K562 (cell line): ENCODE measurements around the gene PRSS38. TPM values are rescaled to one million over a fixed set of nuclear protein-coding genes. Genes with fewer than 3 reads are reported as not detected.

Source experiments
- ATAC-seq: fragments of 200-7000 bp; cut with Tn5 transposase; 3 replicates; pipeline ENCODE4 v1.9.1; 2020; ENCODE audit warnings: moderate library complexity
- BruUV-seq: library from RNA; stranded (reverse); fragments of 400-500 nt; replicated peaks from 2 replicates; lab custom pipeline; 2021; lab: Mats Ljungman, UMichigan
- CTCF ChIA-PET: fragments of 300-600 bp; formaldehyde crosslinking; extraction: SDS; loops from one replicate; lab custom pipeline; 2021; ENCODE audit warnings: low intra/inter-chr PET ratio; lab: Yijun Ruan, JAX
- POLR2A ChIA-PET: fragments of 300-600, 350-650 bp; sonication (Branson Sonifier 250); formaldehyde crosslinking; extraction: SDS; loops from one replicate; lab custom pipeline; 2021; ENCODE audit warnings: antibody characterized with exemption, inconsistent platforms; lab: Yijun Ruan, JAX
- DNase-seq, 4 experiments: peaks; one replicate each; pipeline versions ENCODE4 v3.0.0 to v3.0.0-alpha.2; 2011 to 2018; ENCODE audit warnings: low spot score in 3 of 4, mixed read lengths in 3 of 4; ENCODE audit errors: extremely low read depth in 1 of 4
- FAIRE-seq: peaks from 2 replicates; lab custom pipeline; 2011; peaks lifted over from hg19 to GRCh38; lab: Jason Lieb, UNC
- H2AFZ ChIP-seq: 2 replicates; pipeline ENCODE4 v1.6.0; 2011; ENCODE audit warnings: low read depth, low read length, control low read depth, inconsistent platforms
- H3K27ac ChIP-seq: fragments of 200-600 bp; 3 replicates; pipeline ENCODE4 v1.8.0; 2011; ENCODE audit warnings: low read depth, mild to moderate bottlenecking, control low read depth, inconsistent platforms, low read length, moderate library complexity, mixed read lengths; ENCODE audit errors: extremely low read depth
- H3K27me3 ChIP-seq, 2 experiments: fragments of 300-600 bp in 1 of 2; 2 replicates in 1 of 2; 3 replicates in 1 of 2; pipeline versions ENCODE4 v1.6.0 to v1.8.0; 2011; ENCODE audit warnings: inconsistent platforms in 2 of 2, low read length in 2 of 2, mild to moderate bottlenecking in 1 of 2, mixed read lengths in 1 of 2, moderate library complexity in 1 of 2; ENCODE audit not compliant: control insufficient read depth in 2 of 2, insufficient read depth in 2 of 2
- H3K36me3 ChIP-seq: fragments of 300-600 bp; 3 replicates; pipeline ENCODE4 v1.8.0; 2011; ENCODE audit warnings: mild to moderate bottlenecking, low read length, inconsistent platforms; ENCODE audit not compliant: control insufficient read depth, insufficient read depth
- H3K4me1 ChIP-seq, 2 experiments: fragments of 200-600 bp in 1 of 2; replicated peaks in 1 of 2; 2 replicates in 1 of 2; 3 replicates in 1 of 2; pipeline versions ENCODE4 v1.5.1 to v1.8.0; 2011; ENCODE audit warnings: inconsistent platforms in 2 of 2, low read length in 2 of 2, mild to moderate bottlenecking in 1 of 2, mixed read lengths in 1 of 2, moderate library complexity in 1 of 2; ENCODE audit not compliant: control insufficient read depth in 2 of 2, insufficient read depth in 2 of 2
- H3K4me2 ChIP-seq: 2 replicates; pipeline ENCODE4 v1.6.1; 2011; ENCODE audit warnings: low read length, control low read depth, inconsistent platforms, mixed read lengths; ENCODE audit not compliant: insufficient read depth
- H3K4me3 ChIP-seq: fragments of 200-600 bp; sonication (generic), shearing (Covaris generic); 2 replicates; pipeline ENCODE4 v1.5.1; 2016; ENCODE audit warnings: control low read depth, inconsistent platforms
- H3K79me2 ChIP-seq: fragments of 200-600 bp; 3 replicates; pipeline ENCODE4 v1.8.0; 2011; ENCODE audit warnings: low read length, inconsistent platforms; ENCODE audit not compliant: control insufficient read depth, insufficient read depth
- H3K9ac ChIP-seq, 2 experiments: 2 replicates each; pipeline versions ENCODE4 v1.6.0 to v1.6.1; 2011; ENCODE audit warnings: low read depth in 2 of 2, low read length in 2 of 2, control low read depth in 1 of 2, inconsistent platforms in 1 of 2, mild to moderate bottlenecking in 1 of 2, mixed read lengths in 1 of 2; ENCODE audit not compliant: insufficient read depth in 1 of 2
- H3K9me1 ChIP-seq: one replicate; pipeline ENCODE4 v1.6.0; 2011; ENCODE audit warnings: inconsistent platforms, mild to moderate bottlenecking, low read length, moderate library complexity; ENCODE audit not compliant: control insufficient read depth, insufficient read depth
- H3K9me3 ChIP-seq: replicated peaks from 2 replicates; pipeline ENCODE4 v1.5.1; 2011; ENCODE audit warnings: low read depth, low read length, inconsistent platforms; ENCODE audit not compliant: control insufficient read depth, insufficient read depth
- H4K20me1 ChIP-seq: replicated peaks from 2 replicates; pipeline ENCODE4 v1.6.1; 2011; ENCODE audit warnings: low read length, inconsistent platforms, mixed read lengths; ENCODE audit not compliant: control insufficient read depth, insufficient read depth
- ARHGAP35 ChIP-seq: fragments of 450-650 bp; IDR thresholded peaks from 2 replicates; pipeline ENCODE4 v1.6.1; 2018; ENCODE audit not compliant: partially characterized antibody
- BCL6 ChIP-seq: fragments of 250-450 bp; sonication (Bioruptor Pico); IDR thresholded peaks from 2 replicates; pipeline ENCODE4 v1.4.0; 2020
- CREB1 ChIP-seq, 2 experiments: sonication (generic) in 1 of 2; formaldehyde crosslinking in 1 of 2; IDR thresholded peaks; 2 replicates each; pipeline versions ENCODE4 v1.6.1 to v1.8.0; 2012 to 2022; ENCODE audit warnings: inconsistent platforms in 1 of 2, mild to moderate bottlenecking in 1 of 2, missing genetic modification reagents in 1 of 2, moderate library complexity in 1 of 2
- ELF1 ChIP-seq: fragments of 200-800 bp; sonication (Bioruptor generic); IDR thresholded peaks from 2 replicates; pipeline ENCODE4 v1.6.1; 2016; ENCODE audit warnings: missing genetic modification characterization, missing compliant biosample characterization
- PHF20 ChIP-seq: fragments of 450-650 bp; IDR thresholded peaks from 2 replicates; pipeline ENCODE4 v1.6.1; 2018; ENCODE audit not compliant: partially characterized antibody
- WHSC1 ChIP-seq: IDR thresholded peaks from one replicate; pipeline ENCODE4 v1.6.1; 2012; ENCODE audit warnings: low read length, control low read depth, inconsistent platforms
- XRCC4 ChIP-seq: IDR thresholded peaks from one replicate; pipeline ENCODE4 v1.6.1; 2011; ENCODE audit not compliant: insufficient read depth, insufficient read length; ENCODE audit errors: extremely low read depth
- ZNF347 ChIP-seq: fragments of 450-650 bp; formaldehyde crosslinking; IDR thresholded peaks from 2 replicates; pipeline ENCODE4 v1.4.0; 2020; ENCODE audit warnings: low read depth, mild to moderate bottlenecking, moderate library complexity
- WGBS: fragments of 100-300 bp; shearing (Covaris generic); methylation state at CpG from one replicate; pipeline ENCODE4 v1.1.6; 2016; ENCODE audit warnings: low coverage, mixed read lengths; ENCODE audit not compliant: insufficient coverage; ENCODE audit errors: missing lambda C conversion rate; 5-methylcytosine and 5-hydroxymethylcytosine counted together
- in situ Hi-C: fragments of 300-500 bp; cut with MboI; formaldehyde crosslinking; loops from 4 replicates; pipeline ENCODE4 v1.15.0; 2018; ENCODE audit warnings: inconsistent platforms, mixed read lengths
- intact Hi-C: fragments of 100-400 bp; cut with micrococcal nuclease; formaldehyde crosslinking; loops from 2 replicates; pipeline ENCODE4 v1.14.2; 2022
- polyA plus RNA-seq, 8 experiments: library from polyadenylated mRNA; depleted of rRNA in 4 of 8; stranded (reverse) in 5 of 8; unstranded in 3 of 8; fragments of >200 nt; fragmentation: Nextera tagmentation in 2 of 8; fragmentation: Illumina TruSeq in 1 of 8; extraction: Ambion mirVana in 2 of 8; extraction: Trizol in 1 of 8; gene quantifications; 2 replicates each; pipeline versions ENCODE4 v1.2.1 to v1.2.3, GENCODE V29; 2011 to 2014; ENCODE audit warnings: inconsistent platforms in 1 of 8, missing spikeins in 1 of 8
- total RNA-seq, 7 experiments: library from RNA; depleted of rRNA in 6 of 7; stranded (reverse); fragments of >200 nt in 6 of 7; fragmentation: Illumina TruSeq in 2 of 7; extraction: Trizol in 2 of 7; gene quantifications; 2 replicates each; pipeline versions ENCODE4 v1.2.1 to v1.2.3, GENCODE V29; 2011 to 2021; ENCODE audit warnings: low replicate concordance in 1 of 7
- TF ChIP-seq, protein P1 (sequence below): IDR thresholded peaks from 2 replicates; pipeline ENCODE4 v1.6.1; 2014; ENCODE audit warnings: antibody characterized with exemption
- TF ChIP-seq, protein P2 (sequence below): sonication (generic); formaldehyde crosslinking; IDR thresholded peaks from 2 replicates; pipeline ENCODE4 v1.8.0; 2022; ENCODE audit warnings: mild to moderate bottlenecking, missing genetic modification reagents
- TF ChIP-seq, protein P3 (sequence below): fragments of 450-650 bp; IDR thresholded peaks from 2 replicates; pipeline ENCODE4 v1.6.1; 2016; ENCODE audit warnings: missing biosample characterization, missing genetic modification characterization
- TF ChIP-seq, protein P4 (sequence below): fragments of 250-450 bp; sonication (Bioruptor Pico); IDR thresholded peaks from 2 replicates; pipeline ENCODE4 v1.5.0; 2020; ENCODE audit warnings: mild to moderate bottlenecking
- TF ChIP-seq, protein P5 (sequence below): fragments of 450-650 bp; formaldehyde crosslinking; IDR thresholded peaks from 2 replicates; pipeline ENCODE4 v1.4.0; 2020; ENCODE audit warnings: mild to moderate bottlenecking, moderate library complexity

PRSS38 gene
- total and polyA plus RNA-seq, 9 of the 15 experiments (the other 6 are each of a cell fraction or from before 2014, with no cell fraction given), result 0.09 to 0.14 TPM; not detected in 7

DNA sequence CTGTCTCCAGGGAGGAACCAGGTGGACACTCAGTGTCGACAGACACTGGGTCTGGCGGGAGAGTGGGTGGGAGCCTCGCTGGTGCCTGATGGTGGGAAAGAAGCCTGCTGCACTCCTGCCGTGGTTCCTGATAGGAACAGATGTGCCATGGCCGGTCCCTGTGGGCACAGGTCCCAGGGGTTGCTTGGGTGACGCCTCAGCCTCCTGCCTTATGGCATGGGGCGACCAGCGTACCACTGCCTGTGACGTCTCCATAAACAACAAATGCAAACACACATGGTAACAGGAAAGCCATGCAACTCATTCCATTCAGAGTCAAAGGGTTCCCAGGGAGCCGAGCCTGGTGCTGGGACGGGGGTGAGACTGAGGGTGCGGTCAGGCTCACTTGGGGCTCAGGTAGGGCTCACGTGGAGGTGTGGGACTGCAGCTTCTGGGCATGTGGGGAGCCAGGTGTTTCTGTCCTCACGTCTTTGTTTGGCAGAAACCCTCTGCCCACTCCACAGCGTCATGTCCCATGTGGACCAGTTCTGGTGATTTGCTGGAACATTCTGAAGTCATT is 45.5 kb upstream of the PRSS38 start:
- no peaks in the 10 kb centered on the region for H3K9me3 ChIP-seq
- intact Hi-C loops, result no loop called here
- H4K20me1 ChIP-seq, result 0 out of 2 replicates have a peak, but pooled peaks cover 6% of the 10 kb centered on the region
- peaks cover 0 to 3% of the 10 kb centered on the region in 2 experiments; a peak in 1 of 5 replicates for H3K4me1 ChIP-seq
- POLR2A ChIA-PET, result no interaction called here
- in situ Hi-C loops, result loop anchor here (10.0 kb wide), 1 partner anchor 165 kb away; no protein-coding TSS in a partner anchor
- 77% methylated on average over 15 of the region's 15 CpGs for WGBS
- no peak overlapping the region for H2AFZ ChIP-seq
- H3K9me1 ChIP-seq, result peaks cover 3% of the 10 kb centered on the region
- CTCF ChIA-PET, result interaction anchor here (0.7 kb wide), 1 partner anchor 1362 kb away, joined by 4 read pairs; no protein-coding TSS in a partner anchor
- FAIRE-seq (no peak), ATAC-seq (no peak), DNase-seq (no peak)
- TF ChIP-seq CREB1 (IDR thresholded peaks at IDR 0.05) (no peak), CREB1 (CRISPR knock-in tag; IDR thresholded peaks at IDR 0.05) (no peak), WHSC1 (no peak), XRCC4 (no peak), BCL6 (CRISPR knock-in tag) (no peak), PHF20 (no peak), ARHGAP35 (no peak), ZNF347 (CRISPR knock-in tag) (no peak), ELF1 (no peak)
- TF ChIP-seq, protein P1, sequence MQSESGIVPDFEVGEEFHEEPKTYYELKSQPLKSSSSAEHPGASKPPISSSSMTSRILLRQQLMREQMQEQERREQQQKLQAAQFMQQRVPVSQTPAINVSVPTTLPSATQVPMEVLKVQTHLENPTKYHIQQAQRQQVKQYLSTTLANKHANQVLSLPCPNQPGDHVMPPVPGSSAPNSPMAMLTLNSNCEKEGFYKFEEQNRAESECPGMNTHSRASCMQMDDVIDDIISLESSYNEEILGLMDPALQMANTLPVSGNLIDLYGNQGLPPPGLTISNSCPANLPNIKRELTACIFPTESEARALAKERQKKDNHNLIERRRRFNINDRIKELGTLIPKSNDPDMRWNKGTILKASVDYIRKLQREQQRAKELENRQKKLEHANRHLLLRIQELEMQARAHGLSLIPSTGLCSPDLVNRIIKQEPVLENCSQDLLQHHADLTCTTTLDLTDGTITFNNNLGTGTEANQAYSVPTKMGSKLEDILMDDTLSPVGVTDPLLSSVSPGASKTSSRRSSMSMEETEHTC, result no peak
- TF ChIP-seq, protein P2, sequence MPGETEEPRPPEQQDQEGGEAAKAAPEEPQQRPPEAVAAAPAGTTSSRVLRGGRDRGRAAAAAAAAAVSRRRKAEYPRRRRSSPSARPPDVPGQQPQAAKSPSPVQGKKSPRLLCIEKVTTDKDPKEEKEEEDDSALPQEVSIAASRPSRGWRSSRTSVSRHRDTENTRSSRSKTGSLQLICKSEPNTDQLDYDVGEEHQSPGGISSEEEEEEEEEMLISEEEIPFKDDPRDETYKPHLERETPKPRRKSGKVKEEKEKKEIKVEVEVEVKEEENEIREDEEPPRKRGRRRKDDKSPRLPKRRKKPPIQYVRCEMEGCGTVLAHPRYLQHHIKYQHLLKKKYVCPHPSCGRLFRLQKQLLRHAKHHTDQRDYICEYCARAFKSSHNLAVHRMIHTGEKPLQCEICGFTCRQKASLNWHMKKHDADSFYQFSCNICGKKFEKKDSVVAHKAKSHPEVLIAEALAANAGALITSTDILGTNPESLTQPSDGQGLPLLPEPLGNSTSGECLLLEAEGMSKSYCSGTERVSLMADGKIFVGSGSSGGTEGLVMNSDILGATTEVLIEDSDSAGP (CRISPR knock-in tag), result no peak
- TF ChIP-seq, protein P3, sequence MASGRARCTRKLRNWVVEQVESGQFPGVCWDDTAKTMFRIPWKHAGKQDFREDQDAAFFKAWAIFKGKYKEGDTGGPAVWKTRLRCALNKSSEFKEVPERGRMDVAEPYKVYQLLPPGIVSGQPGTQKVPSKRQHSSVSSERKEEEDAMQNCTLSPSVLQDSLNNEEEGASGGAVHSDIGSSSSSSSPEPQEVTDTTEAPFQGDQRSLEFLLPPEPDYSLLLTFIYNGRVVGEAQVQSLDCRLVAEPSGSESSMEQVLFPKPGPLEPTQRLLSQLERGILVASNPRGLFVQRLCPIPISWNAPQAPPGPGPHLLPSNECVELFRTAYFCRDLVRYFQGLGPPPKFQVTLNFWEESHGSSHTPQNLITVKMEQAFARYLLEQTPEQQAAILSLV (tag), result no peak
- TF ChIP-seq, protein P4, sequence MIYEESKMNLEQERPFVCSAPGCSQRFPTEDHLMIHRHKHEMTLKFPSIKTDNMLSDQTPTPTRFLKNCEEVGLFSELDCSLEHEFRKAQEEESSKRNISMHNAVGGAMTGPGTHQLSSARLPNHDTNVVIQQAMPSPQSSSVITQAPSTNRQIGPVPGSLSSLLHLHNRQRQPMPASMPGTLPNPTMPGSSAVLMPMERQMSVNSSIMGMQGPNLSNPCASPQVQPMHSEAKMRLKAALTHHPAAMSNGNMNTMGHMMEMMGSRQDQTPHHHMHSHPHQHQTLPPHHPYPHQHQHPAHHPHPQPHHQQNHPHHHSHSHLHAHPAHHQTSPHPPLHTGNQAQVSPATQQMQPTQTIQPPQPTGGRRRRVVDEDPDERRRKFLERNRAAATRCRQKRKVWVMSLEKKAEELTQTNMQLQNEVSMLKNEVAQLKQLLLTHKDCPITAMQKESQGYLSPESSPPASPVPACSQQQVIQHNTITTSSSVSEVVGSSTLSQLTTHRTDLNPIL, result no peak
- TF ChIP-seq, protein P5, sequence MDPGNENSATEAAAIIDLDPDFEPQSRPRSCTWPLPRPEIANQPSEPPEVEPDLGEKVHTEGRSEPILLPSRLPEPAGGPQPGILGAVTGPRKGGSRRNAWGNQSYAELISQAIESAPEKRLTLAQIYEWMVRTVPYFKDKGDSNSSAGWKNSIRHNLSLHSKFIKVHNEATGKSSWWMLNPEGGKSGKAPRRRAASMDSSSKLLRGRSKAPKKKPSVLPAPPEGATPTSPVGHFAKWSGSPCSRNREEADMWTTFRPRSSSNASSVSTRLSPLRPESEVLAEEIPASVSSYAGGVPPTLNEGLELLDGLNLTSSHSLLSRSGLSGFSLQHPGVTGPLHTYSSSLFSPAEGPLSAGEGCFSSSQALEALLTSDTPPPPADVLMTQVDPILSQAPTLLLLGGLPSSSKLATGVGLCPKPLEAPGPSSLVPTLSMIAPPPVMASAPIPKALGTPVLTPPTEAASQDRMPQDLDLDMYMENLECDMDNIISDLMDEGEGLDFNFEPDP (CRISPR knock-in tag), result no peak
- no TSS peak for BruUV-seq
- H3K27ac ChIP-seq, result no peak overlapping the region
- no peaks in the 10 kb centered on the region for H3K79me2 ChIP-seq
- H3K9ac ChIP-seq, result peak overlapping the region in 1 of 2 experiments; percentile 31; a peak in 1 of 4 replicates
- no peak overlapping the region for H3K4me3 ChIP-seq
- H3K4me2 ChIP-seq, result no peak overlapping the region
- H3K36me3 ChIP-seq, result peaks cover 46% of the 10 kb centered on the region; the same call in 2 of the 3 replicates
- H3K27me3 ChIP-seq, result no peaks in the 10 kb centered on the region
